Activated naive CD4-positive, alpha-beta T cell treated with anti-CD3 and anti-CD28 coated beads, Interleukin-2, amount 10 ng/mL, durations not matched to agents 7 days and 5 days (primary cell): ENCODE data around the gene SBNO2.

Experiments used
- CTCF ChIA-PET: fragments of 350-600 bp; sonication (Branson Sonifier 250); formaldehyde crosslinking; loops from one replicate; lab custom pipeline; 2021; ENCODE audit warnings: antibody characterized with exemption; lab: Charles Lee
- DNase-seq: peaks from one replicate; pipeline ENCODE4 v3.0.0-alpha.2; 2020
- H3K27ac Mint-ChIP-seq: one replicate; pipeline ENCODE4 v1.8.0; 2021; ENCODE audit warnings: mild to moderate bottlenecking, moderate library complexity, mixed read lengths
- H3K27me3 Mint-ChIP-seq: one replicate; pipeline ENCODE4 v1.8.0; 2021; ENCODE audit warnings: mild to moderate bottlenecking, mixed read lengths
- H3K36me3 Mint-ChIP-seq: one replicate; pipeline ENCODE4 v1.8.0; 2021; ENCODE audit warnings: mixed read lengths
- H3K4me1 Mint-ChIP-seq: one replicate; pipeline ENCODE4 v1.8.0; 2021; ENCODE audit warnings: mixed read lengths
- H3K4me3 Mint-ChIP-seq: one replicate; pipeline ENCODE4 v1.8.0; 2021; ENCODE audit warnings: mild to moderate bottlenecking, moderate library complexity, mixed read lengths
- H3K9me3 Mint-ChIP-seq: one replicate; pipeline ENCODE4 v1.8.0; 2021; ENCODE audit warnings: mixed read lengths

SBNO2 gene

DNA sequence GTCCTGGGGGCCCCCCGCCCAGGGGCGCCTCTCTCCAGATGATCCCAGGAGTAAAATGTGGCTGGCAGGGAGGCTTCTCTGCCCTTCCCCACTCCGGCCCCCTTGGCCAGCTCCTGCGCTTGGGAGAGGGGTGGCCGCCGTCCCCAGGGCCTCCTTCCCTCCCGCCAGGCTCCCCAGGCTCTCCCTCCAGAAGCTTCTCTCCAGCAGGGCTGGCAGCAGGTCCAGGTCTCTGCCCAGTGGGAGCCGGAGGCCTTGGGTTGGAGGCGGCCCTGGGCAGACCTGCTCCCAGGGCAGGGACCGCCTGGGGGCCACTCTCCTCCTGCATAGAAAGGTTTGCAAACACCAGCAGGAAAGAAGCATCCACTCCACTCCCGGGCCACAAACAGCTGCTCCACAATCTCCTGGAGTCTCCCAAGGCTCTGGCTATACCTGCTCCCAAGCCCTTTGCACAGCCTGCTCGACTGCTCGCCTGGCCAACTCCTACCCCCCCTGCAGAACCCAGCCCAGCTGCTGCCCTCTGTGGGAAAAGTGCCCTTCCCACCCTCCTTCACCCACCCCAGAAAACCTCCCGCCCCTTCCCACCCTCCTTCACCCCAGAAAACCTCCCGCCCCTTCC is 26.0 kb downstream of the SBNO2 start:
- H3K9me3 Mint-ChIP-seq, result no peaks in the 10 kb centered on the region
- H3K27me3 Mint-ChIP-seq, result no peaks in the 10 kb centered on the region
- H3K4me3 Mint-ChIP-seq, result no peak overlapping the region
- H3K4me1 Mint-ChIP-seq, result no peaks in the 10 kb centered on the region
- H3K27ac Mint-ChIP-seq, result no peak overlapping the region
- H3K36me3 Mint-ChIP-seq, result peaks cover 33% of the 10 kb centered on the region
- DNase-seq, result no peak
- CTCF ChIA-PET, result no interaction called here

DNA sequence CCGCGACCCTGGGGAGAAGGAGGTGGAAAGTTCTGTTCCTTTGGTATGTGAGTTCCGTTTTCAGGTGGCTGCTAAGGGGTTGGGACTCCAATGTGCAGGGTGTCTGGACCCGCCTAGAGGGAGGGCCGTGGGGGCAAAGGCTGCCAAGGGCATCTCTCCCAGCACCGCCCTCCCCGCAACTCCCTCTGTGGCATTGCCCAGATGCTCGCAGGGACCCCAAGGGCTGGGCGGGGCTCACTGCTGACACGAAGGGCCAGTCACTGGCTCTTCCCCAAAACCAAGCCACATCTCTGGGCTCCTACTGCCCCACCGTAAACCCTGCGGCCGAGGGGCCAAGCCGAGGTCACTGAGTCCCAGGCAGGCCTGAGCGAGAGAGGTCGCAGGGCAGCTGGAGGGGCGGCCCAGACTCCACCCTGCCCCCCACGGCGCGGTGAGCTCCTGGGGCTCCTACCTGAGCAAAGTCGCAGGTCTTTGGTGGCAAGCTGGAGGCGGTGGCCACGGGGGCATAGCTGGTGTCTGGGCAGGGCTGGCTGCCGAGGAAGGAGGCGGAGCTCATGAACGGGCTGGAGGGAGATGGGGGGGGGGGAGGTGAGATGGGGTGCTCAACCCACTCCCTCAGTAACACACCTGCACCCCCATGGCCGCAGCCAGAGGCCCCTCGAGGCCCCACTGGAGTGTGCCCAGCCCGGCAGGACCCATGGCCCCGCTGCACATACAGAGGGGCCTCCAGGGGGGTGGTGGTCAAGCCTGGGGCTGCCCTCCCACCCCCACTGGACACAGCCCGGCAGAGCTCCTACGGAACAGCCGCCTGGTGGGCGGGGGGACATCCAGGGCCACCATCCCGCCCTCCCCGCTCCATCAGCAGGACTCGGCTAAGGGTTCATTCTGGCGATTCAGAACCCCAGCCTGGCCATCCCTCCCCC is 26.9 kb downstream of the SBNO2 start:
- H3K27ac Mint-ChIP-seq, result no peak overlapping the region
- no peaks in the 10 kb centered on the region for H3K9me3 Mint-ChIP-seq
- no peak overlapping the region for H3K4me3 Mint-ChIP-seq
- no peak for DNase-seq
- H3K36me3 Mint-ChIP-seq, result peaks cover 36% of the 10 kb centered on the region
- H3K4me1 Mint-ChIP-seq, result no peaks in the 10 kb centered on the region
- H3K27me3 Mint-ChIP-seq, result no peaks in the 10 kb centered on the region
- CTCF ChIA-PET, result no interaction called here

DNA sequence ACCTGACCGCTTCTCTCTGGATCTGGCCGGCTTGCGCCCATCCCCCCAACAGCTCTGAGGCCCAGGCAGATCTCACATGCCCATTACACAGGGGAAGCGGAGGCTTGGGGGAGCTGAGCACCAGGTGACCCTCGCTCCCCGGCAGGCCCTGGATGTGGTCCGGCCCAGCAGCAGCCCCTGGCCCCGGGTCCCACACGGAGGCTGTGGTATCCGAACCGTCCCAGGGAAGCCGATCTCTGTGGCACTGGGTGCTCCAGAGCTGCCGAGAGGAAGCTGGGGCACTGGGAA is 27.7 kb downstream of the SBNO2 start:
- DNase-seq, result no peak
- Mint-ChIP-seq H3K9me3 (peaks cover 2% of the 10 kb centered on the region), H3K36me3 (peaks cover 33% of the 10 kb centered on the region), H3K27ac (no peak overlapping the region), H3K4me3 (no peak overlapping the region), H3K4me1 (no peaks in the 10 kb centered on the region), H3K27me3 (no peaks in the 10 kb centered on the region)
- CTCF ChIA-PET, result no interaction called here

GRCh38 chr19:1145635-1146411 is 28.2 kb downstream of the SBNO2 start:
- H3K9me3 Mint-ChIP-seq, result peaks cover 2% of the 10 kb centered on the region
- CTCF ChIA-PET, result no interaction called here
- DNase-seq, result no peak
- no peak overlapping the region for H3K27ac Mint-ChIP-seq
- no peaks in the 10 kb centered on the region for H3K4me1 Mint-ChIP-seq
- no peaks in the 10 kb centered on the region for H3K27me3 Mint-ChIP-seq
- no peak overlapping the region for H3K4me3 Mint-ChIP-seq
- peaks cover 35% of the 10 kb centered on the region for H3K36me3 Mint-ChIP-seq

- Mint-ChIP-seq H3K27me3 (no peaks in the 10 kb centered on the region), H3K9me3 (peaks cover 2% of the 10 kb centered on the region), H3K36me3 (peaks cover 37% of the 10 kb centered on the region), H3K4me1 (no peaks in the 10 kb centered on the region), H3K4me3 (no peak overlapping the region), H3K27ac (peak overlapping the region; percentile 67)
- DNase-seq, result no peak
- CTCF ChIA-PET, result no interaction called here
Observed at GRCh38 chr19:1144741-1145140, 29.3 kb downstream of the SBNO2 start.

GRCh38 chr19:1143828-1144399 is 30.2 kb downstream of the SBNO2 start:
- Mint-ChIP-seq H3K27me3 (no peaks in the 10 kb centered on the region), H3K4me1 (no peaks in the 10 kb centered on the region), H3K36me3 (peaks cover 37% of the 10 kb centered on the region), H3K27ac (no peak overlapping the region), H3K4me3 (no peak overlapping the region), H3K9me3 (peaks cover 2% of the 10 kb centered on the region)
- CTCF ChIA-PET, result no interaction called here
- DNase-seq, result no peak

DNA sequence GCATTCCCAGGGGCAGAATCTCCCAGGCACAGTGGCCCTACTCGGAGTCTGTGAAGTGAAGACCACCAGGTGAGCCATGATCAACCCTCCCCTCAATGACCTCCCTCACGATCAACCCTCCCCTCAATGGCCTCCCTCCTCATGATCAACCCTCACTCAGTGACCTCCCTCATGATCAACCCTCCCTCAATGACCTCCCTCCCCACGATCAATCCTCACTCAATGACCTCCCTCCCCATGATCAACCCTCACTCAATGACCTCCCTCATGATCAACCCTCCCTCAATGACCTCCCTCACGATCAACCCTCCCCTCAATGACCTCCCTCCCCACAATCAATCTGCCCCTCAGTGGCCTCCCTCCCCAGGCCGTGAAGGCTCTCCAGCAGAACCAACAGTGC is 32.1 kb downstream of the SBNO2 start:
- no peak overlapping the region for H3K27ac Mint-ChIP-seq
- CTCF ChIA-PET, result no interaction called here
- no peaks in the 10 kb centered on the region for H3K27me3 Mint-ChIP-seq
- no peak overlapping the region for H3K4me3 Mint-ChIP-seq
- peaks cover 2% of the 10 kb centered on the region for H3K9me3 Mint-ChIP-seq
- H3K36me3 Mint-ChIP-seq, result peaks cover 39% of the 10 kb centered on the region
- H3K4me1 Mint-ChIP-seq, result peaks cover under 1% of the 10 kb centered on the region
- no peak for DNase-seq

DNA sequence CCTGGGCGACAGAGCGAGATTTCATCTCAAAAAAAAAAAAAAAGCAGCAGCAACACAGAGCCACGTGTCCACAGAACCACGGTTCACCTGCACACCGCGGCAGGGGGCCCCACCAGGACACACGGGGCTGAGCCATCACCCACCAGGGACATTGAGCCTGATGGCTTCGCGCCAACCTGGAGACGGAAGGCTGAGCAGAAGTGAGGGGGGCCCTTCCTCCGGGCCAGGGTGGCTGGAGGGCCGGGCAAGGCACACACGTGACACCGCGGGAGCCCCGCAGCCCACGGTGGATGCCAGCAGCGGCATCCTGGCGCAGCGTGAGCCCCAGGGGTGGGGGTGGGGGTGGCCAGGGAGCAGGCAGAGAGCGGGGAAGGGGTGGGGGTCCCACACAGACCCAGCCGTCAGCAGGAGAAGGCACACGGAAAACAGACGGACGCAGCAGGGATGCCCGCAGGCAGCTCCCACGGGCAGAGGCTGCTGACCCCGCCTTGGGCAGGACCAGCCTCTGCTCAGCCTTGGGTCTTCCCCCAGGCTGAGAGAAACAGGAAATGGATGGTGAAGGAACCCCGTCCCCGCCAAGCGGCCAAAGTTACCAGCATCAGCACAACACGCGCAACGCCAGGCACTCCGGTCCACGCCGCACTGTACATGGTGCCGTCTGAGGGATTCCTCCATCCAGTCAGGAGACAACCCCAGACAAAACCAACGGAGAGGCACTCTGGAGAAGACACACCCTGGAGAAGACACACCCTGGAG is 33.6 kb downstream of the SBNO2 start:
- DNase-seq, result no peak
- no peak overlapping the region for H3K27ac Mint-ChIP-seq
- CTCF ChIA-PET, result no interaction called here
- H3K36me3 Mint-ChIP-seq, result peaks cover 39% of the 10 kb centered on the region
- H3K9me3 Mint-ChIP-seq, result peaks cover 2% of the 10 kb centered on the region
- H3K4me1 Mint-ChIP-seq, result peaks cover 11% of the 10 kb centered on the region
- H3K27me3 Mint-ChIP-seq, result no peaks in the 10 kb centered on the region
- no peak overlapping the region for H3K4me3 Mint-ChIP-seq

- no peak overlapping the region for H3K27ac Mint-ChIP-seq
- no peak for DNase-seq
- peaks cover 19% of the 10 kb centered on the region for H3K4me1 Mint-ChIP-seq
- peaks cover 2% of the 10 kb centered on the region for H3K9me3 Mint-ChIP-seq
- H3K4me3 Mint-ChIP-seq, result no peak overlapping the region
- no peaks in the 10 kb centered on the region for H3K27me3 Mint-ChIP-seq
- peaks cover 35% of the 10 kb centered on the region for H3K36me3 Mint-ChIP-seq
- CTCF ChIA-PET, result no interaction called here
Observed at GRCh38 chr19:1139126-1139525, 34.9 kb downstream of the SBNO2 start.

GRCh38 chr19:1138121-1138520 is 35.9 kb downstream of the SBNO2 start:
- Mint-ChIP-seq H3K9me3 (peaks cover 2% of the 10 kb centered on the region), H3K4me1 (peaks cover 28% of the 10 kb centered on the region), H3K27me3 (no peaks in the 10 kb centered on the region), H3K4me3 (no peak overlapping the region), H3K36me3 (peaks cover 25% of the 10 kb centered on the region), H3K27ac (no peak overlapping the region)
- CTCF ChIA-PET, result no interaction called here
- DNase-seq, result no peak

DNA sequence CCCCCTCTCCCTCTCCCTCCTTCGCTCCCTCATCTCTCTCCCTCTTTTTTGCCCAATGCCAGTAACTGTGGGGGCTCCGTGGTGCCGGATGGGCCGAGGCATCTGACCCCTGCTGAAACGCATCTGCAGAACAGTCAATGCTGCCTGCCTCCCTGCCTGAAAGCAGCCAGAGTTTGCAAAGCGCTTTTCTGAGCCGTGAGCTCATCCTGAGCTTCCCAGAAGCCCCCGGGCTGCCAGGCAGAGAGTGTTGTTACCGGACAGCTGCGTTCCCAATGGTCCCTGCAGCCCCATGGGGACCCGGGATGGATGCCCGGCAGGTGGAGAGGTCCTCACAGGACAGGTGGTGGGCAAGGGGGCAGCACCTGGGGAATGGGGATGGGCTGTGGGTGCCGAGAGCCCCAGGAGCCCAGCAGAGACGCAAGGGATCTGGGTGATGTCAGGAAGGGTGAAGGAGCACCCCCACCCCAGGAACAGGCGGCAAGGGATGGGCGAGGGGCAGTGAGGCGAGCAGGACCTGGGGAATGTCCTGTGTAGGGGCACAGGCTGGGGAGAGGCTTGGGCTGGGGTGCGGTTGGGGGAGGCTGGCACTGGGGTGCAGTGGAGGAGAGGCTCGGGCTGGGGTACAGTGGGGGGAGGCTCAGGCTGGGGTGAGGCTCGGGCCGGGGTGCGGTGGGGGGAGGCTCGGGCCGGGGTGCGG is 37.3 kb downstream of the SBNO2 start:
- H3K36me3 Mint-ChIP-seq, result peaks cover 15% of the 10 kb centered on the region

DNA sequence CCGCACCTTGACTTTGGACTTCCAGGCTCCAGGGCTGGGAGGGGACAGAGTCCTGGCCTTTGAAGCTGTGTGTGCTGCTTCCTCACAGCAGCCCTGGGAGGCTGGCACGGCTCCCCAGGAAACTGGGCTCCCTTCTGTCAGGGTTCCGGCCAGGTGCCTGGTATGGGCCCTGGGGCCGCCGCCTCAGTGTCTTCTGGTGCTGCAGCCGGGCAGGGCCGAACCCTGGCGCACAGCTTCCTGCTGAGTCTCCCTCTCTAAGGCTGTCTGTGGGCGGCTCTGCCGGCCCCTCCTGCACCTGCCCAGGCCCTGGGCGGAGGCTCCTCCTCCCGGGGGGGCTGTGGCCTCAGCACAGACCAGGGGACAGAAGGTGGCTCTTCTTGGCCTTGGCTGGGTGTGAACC is 37.9 kb downstream of the SBNO2 start:
- Mint-ChIP-seq H3K4me3 (no peak overlapping the region), H3K4me1 (peaks cover 35% of the 10 kb centered on the region), H3K9me3 (no peaks in the 10 kb centered on the region), H3K27ac (peak overlapping the region; percentile 67), H3K36me3 (peaks cover 13% of the 10 kb centered on the region), H3K27me3 (no peaks in the 10 kb centered on the region)
- CTCF ChIA-PET, result no interaction called here
- no peak for DNase-seq

More for the DNA sequence above, 37.3 kb downstream of the SBNO2 start:
- Mint-ChIP-seq H3K9me3 (no peaks in the 10 kb centered on the region), H3K4me3 (no peak overlapping the region), H3K27ac (peak overlapping the region; percentile 67), H3K27me3 (no peaks in the 10 kb centered on the region), H3K4me1 (peaks cover 35% of the 10 kb centered on the region)
- no peak for DNase-seq
- CTCF ChIA-PET, result no interaction called here

GRCh38 chr19:1135454-1135853 is 38.6 kb downstream of the SBNO2 start:
- H3K36me3 Mint-ChIP-seq, result peaks cover 15% of the 10 kb centered on the region
- DNase-seq, result no peak
- CTCF ChIA-PET, result no interaction called here
- H3K4me3 Mint-ChIP-seq, result no peak overlapping the region
- no peaks in the 10 kb centered on the region for H3K9me3 Mint-ChIP-seq
- no peaks in the 10 kb centered on the region for H3K27me3 Mint-ChIP-seq
- peaks cover 40% of the 10 kb centered on the region for H3K4me1 Mint-ChIP-seq
- H3K27ac Mint-ChIP-seq, result no peak overlapping the region
